Measurements from ENCODE around the gene CCDC85B.
A peak's percentile ranks its signal among the peaks of the same experiment; 100 is the strongest.

GRCh38 chr11:65851083-65851579 is 39.3 kb upstream of the CCDC85B start:
- peak; percentile 28; the same call in 1 of the 2 replicates for TF ChIP-seq POLR2AphosphoS5 (IDR thresholded peaks at IDR 0.05; ENCODE audit: borderline replicate concordance, low read depth, low read length)
- no peak for TF ChIP-seq EZH2 (IDR thresholded peaks at IDR 0.05)

All from SK-N-MC (cell line).